HL-60 (cell line): ENCODE measurements around the gene ATIC.

Experiments
- DNase-seq, 2 experiments: peaks; one replicate each; pipeline ENCODE4 v3.0.0-alpha.2; 2010 to 2020; ENCODE audit warnings: low read depth in 1 of 2, low spot score in 1 of 2
- H3K27ac ChIP-seq: fragments of 250-450 bp; sonication (Bioruptor Pico); replicated peaks from 2 replicates; pipeline ENCODE4 v1.5.1; 2020; ENCODE audit warnings: mild to moderate bottlenecking, moderate library complexity
- H3K27me3 ChIP-seq: fragments of 250-450 bp; sonication (Bioruptor Pico); 2 replicates; pipeline ENCODE4 v1.5.1; 2021; ENCODE audit warnings: mild to moderate bottlenecking, moderate library complexity; ENCODE audit not compliant: insufficient read depth, poor library complexity, severe bottlenecking
- H3K4me3 ChIP-seq: replicated peaks from 2 replicates; pipeline ENCODE4 v1.5.1; 2011; ENCODE audit warnings: mild to moderate bottlenecking, control low read depth, low read length; ENCODE audit not compliant: insufficient read depth
- CTCF ChIP-seq: IDR thresholded peaks from one replicate; pipeline ENCODE4 v1.5.1; 2011; ENCODE audit warnings: low read length, control low read depth, inconsistent platforms; ENCODE audit not compliant: insufficient read depth
- GABPA ChIP-seq: IDR thresholded peaks from 2 replicates; pipeline ENCODE4 v1.6.1; 2012; ENCODE audit warnings: low read depth
- POLR2AphosphoS5 ChIP-seq: IDR thresholded peaks from 2 replicates; pipeline ENCODE4 v1.6.1; 2012; ENCODE audit warnings: low read depth
- REST ChIP-seq: IDR thresholded peaks from 2 replicates; pipeline ENCODE4 v1.6.1; 2012; ENCODE audit warnings: low read depth; ENCODE audit not compliant: insufficient replicate concordance
- SPI1 ChIP-seq: IDR thresholded peaks from 2 replicates; pipeline ENCODE4 v1.6.1; 2012; ENCODE audit warnings: low read depth, mild to moderate bottlenecking, borderline replicate concordance

ATIC gene

GRCh38 chr2:215264374-215264773 lies 47.5 kb upstream of the ATIC start:
- H3K4me3 ChIP-seq = no peak overlapping the region
- H3K27ac ChIP-seq = no peak overlapping the region
- no peaks in the 10 kb centered on the region for H3K27me3 ChIP-seq
- DNase-seq = no peak
- TF ChIP-seq REST (no peak), SPI1 (no peak), GABPA (no peak), CTCF (no peak), POLR2AphosphoS5 (no peak)

- Histone ChIP-seq H3K4me3 (no peak overlapping the region), H3K27ac (no peak overlapping the region), H3K27me3 (no peaks in the 10 kb centered on the region)
- TF ChIP-seq SPI1 (no peak), POLR2AphosphoS5 (no peak), REST (no peak), CTCF (peak; percentile 37)
- peak; percentile 37 to 39 for DNase-seq
These were observed 42.3 kb upstream of the ATIC start for GRCh38 chr2:215269397-215270117.

GRCh38 chr2:215270118-215270451 lies 41.8 kb upstream of the ATIC start:
- no peak for DNase-seq
- H3K27ac ChIP-seq = no peak overlapping the region
- no peak overlapping the region for H3K4me3 ChIP-seq
- no peak for TF ChIP-seq SPI1
- no peak for TF ChIP-seq POLR2AphosphoS5
- no peak for TF ChIP-seq GABPA
- no peak for TF ChIP-seq CTCF
- no peak for TF ChIP-seq REST
- H3K27me3 ChIP-seq = no peaks in the 10 kb centered on the region
